GM21619 (cell line): ENCODE results near the gene CENPK.
"Not testable (repeated sequence)": the region's sequence is repeated elsewhere in the genome, so short reads cannot be mapped to it uniquely, and the experiment has no call there.

Experiments
- ATAC-seq: cut with Tn5 transposase; IDR thresholded peaks from one replicate; pipeline ENCODE4 v1.9.1; 2021; ENCODE audit not compliant: unreplicated experiment

CENPK gene, protein sequence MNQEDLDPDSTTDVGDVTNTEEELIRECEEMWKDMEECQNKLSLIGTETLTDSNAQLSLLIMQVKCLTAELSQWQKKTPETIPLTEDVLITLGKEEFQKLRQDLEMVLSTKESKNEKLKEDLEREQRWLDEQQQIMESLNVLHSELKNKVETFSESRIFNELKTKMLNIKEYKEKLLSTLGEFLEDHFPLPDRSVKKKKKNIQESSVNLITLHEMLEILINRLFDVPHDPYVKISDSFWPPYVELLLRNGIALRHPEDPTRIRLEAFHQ

DNA sequence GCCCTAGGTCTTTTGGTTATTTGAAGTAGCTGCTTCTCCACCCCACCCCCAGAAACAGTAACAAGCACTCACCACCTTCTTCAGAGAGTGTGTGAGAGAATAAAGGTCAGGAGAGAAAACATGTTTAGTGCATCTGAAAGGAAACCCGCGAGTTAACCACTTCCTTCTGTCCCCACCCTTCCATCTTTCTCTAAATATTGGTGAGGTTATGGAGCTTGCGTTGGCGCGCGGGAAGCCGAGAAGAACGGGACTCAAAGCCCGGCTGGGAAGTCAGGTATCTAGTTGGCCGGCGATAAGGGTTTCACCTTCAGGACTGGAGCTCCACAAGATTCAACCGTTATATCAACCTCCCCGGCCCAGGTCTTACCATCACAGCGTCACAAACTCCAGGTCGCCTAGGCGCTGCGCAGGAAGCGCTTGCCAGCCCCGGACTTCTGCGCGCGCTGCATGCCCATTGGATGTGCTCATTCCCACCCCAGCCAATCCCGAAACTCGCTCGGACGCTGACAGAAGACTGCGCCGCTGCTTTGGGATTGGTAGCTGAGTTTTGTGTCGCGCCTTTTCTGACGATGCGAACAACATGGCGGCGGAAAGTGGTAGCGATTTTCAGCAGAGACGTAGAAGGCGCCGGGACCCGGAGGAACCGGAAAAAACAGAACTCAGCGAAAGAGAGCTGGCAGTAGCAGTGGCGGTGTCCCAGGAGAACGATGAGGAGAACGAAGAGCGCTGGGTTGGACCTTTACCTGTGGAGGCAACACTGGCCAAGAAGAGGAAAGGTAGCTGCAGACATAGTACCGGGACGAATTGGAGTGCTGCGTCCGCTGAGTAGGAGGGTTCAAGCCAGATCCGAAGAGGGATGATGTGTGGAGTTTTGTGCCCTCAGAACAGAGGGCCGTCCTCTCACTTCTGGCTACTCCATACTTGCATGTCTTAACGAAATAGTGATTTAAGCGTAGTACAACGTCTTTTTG, at the start of gene CENPK, which contains the start of gene PPWD1:
Gene CENPK, minus strand, starts transcription at position 438 of the 971 bp plus-strand sequence. CDS start 8,261 bp downstream, outside the sequence.
Gene PPWD1, plus strand, starts transcription at position 566 of the 971 bp plus-strand sequence. Its CDS starts 15 bp downstream, at position 581.
- peak; percentile 99 for ATAC-seq

DNA sequence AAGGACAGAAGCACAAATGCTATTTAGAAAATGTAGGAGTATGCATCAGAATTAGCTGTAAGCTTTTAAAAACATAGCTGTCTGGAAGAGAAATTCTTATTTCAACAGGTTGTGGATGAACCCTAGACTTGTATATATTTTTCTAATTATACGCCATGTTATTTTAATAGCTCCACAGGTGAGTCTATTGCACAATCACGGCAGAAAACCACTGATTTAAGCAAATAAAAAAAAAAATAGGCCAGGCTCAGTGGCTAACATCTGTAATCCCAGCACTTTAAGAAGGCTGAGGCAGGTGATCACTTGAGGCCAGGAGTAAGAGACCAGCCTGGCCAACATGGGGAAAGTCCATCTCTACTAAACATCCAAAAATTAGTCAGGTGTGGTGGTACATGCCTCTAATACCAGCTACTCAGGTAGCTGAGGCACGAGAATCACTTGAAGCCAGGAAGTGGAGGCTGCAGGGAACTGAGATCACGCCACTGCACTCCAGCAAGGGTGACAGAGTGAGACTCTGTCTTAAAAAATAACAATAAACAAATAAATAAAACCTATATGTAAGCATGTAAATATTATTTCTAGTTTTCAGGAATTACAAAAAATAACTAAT, 49.4 kb upstream of the CENPK start:
- ATAC-seq = no peak

- no peak for ATAC-seq
Observed at GRCh38 chr5:65611524-65611923, 48.6 kb upstream of the CENPK start.

- not testable (repeated sequence) for ATAC-seq
Observed at GRCh38 chr5:65601761-65602160, 38.8 kb upstream of the CENPK start.

DNA sequence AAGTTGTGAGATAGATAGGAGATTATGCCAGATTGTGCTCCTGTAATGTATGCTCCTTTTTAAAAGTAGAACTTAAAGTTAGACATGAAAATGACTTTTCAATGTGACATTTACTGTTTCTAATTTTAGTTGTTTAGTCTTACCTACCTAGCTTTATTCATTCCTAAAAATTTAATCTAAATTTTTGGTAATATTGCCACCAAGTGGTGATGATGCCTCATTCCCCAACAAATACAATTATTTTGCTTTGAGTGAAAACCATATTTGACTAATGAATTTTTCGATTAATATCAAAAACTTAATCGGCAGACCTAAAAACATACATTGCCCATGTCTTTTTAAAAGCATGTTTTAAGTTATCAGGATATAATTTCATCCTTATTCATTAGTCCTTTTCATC, 25.7 kb upstream of the CENPK start:
- no peak for ATAC-seq

- ATAC-seq = no peak
Observed at GRCh38 chr5:65577141-65577540, 14.2 kb upstream of the CENPK start.

DNA sequence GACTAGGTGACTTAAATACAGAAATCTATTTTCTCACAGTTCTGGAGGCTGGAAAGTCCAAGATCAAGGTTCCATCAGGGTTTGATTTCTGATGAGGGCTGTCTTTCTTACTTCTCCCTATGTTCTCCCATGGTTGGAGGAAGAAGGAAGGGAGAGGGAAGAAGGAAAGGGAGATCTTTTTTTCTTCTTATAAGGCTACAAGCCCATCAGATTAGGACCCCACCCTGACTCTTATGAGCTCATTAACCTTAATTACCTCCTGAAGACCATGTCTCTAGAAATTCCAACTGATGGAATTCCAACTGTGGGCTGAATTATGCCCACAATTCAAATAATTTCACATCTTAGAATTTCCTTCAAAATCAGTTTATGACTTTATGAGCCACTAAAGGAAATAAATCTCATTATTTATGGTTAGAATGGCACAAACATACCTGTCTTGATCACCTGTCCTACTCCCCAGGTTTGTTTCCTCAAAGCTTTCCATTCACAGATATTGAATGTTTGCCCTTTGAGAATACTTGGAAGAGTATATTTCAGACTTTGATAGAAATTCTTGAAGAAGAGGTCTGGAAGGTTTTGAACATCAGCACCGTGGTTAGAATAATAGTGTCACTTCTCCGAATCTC, 7.7 kb upstream of the CENPK start:
- no peak for ATAC-seq

GRCh38 chr5:65566505-65566904, 3.5 kb upstream of the CENPK start:
- ATAC-seq = no peak

DNA sequence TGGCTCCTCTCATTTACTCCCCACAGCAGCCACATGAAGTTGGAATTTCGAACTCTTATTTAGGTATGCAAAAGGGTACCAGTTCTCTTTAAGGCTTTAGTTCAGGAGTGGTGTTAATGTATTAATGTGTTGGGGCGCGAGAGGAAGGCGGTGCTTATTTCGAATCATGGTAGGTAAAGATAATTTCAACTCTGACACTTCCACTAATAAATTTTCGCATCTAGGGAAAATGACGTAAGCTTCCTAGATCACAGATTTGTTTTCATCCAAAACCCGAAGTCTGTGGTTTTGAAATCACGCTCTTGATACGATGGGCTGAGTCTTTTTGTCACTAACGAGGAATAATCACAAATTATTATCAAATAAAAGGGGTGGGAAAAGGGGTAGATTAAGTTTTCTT, 809 bp upstream of the CENPK start:
- no peak for ATAC-seq

- ATAC-seq = no peak
Observed at GRCh38 chr5:65556718-65557117, 6.2 kb downstream of the CENPK start.

GRCh38 chr5:65556181-65556580, 6.8 kb downstream of the CENPK start:
- no peak for ATAC-seq

DNA sequence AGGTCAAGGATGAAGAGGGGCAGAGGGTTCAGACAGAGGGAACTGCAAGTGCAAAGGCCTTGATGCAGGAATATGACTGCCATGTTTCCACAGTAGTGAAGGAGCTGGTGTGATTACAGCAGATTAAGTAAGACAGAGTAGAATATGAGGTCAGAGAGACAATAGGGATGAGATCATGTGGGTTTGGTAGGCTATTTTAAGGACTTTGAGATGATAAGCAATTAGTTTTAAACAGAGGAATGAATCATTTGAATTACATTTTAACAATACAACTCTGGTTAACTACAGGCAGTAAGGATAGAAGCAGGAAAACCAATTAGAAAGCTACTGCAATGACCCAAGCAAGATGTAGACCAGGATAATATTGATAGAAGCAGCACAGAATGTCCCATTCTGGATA, 7.7 kb downstream of the CENPK start:
- ATAC-seq = no peak

- no peak for ATAC-seq
Observed at GRCh38 chr5:65553941-65554340, 9.0 kb downstream of the CENPK start.

DNA sequence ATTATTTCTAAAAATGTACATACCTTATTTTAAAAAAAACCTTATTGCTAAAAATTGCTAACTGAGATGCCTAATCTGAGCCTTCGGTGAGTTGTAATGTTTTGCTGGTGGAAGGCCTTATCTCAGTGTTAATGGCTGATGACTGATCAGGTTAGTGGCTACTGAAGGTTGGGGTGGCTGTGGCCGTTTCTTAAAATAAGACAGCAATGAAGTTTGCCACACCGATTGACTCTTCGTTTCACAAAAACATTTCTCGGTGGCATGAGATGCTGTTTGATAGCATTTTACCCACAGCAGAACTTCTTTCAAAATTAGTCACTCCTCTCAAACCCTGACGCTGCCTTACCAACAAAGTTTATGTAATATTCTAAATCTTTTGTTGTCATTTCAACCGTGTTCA, 14.7 kb downstream of the CENPK start:
- no peak for ATAC-seq

- ATAC-seq = no peak
Observed at GRCh38 chr5:65546141-65546540, 16.8 kb downstream of the CENPK start.

DNA sequence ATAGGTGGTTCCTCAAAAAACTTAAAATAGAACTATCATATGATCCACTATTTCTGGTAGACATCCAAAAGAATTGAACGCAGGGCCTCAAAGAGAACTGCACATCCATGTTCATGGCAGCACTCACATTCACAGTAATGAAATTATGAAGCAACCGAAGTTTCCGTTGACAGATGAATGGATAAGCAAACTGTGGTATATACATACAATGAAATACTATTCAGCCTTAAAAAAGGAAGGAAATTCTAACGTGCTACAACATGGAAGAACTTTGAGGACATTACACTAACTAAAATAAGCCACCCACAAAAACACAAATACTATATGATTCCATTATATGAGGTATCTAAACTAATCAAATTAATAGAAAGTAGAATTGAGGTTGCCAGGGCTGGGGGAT, 18.5 kb downstream of the CENPK start:
- ATAC-seq = no peak

GRCh38 chr5:65539827-65540226, 23.1 kb downstream of the CENPK start:
- ATAC-seq = no peak

- ATAC-seq = no peak
Observed at GRCh38 chr5:65535529-65535987, 27.4 kb downstream of the CENPK start.

DNA sequence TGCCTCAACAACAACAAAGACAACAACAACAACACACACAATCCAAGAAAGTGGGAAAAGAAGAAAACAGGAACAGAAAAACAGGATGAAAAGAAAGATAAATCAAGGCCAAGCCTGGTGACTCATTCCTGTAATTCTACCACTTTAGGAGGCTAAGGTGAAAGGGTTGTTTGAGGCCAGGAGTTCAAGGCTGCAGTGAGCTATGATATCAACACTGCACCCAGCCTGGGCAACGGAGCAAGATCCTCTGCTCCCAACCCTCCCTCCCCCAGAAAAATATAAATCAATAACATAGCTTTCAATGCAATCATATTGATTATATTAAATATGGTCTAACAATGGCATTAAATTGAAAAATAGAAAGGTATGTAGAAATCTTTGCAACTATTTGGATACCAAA, 32.1 kb downstream of the CENPK start:
- ATAC-seq = no peak

DNA sequence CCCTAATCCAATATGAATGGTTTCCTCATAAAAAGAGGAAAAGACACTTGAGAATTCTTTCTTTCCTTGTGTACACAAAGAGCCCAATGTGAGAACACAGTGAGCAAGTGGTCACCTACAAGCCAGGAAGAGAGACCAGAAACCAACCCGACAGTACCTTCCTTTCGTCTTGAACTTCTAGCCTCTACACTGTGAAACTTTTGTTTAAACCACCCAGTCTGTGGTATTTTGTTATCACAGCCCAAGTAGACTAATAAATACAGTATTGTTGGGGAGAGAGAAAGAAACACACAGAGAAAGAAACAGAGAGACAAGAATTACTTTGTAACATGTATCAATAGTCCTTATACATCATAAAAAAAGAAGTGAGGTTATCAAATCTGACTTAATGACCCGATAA, 37.2 kb downstream of the CENPK start:
- no peak for ATAC-seq
